Measurements from ENCODE around the gene PIK3C2A. TPM values are rescaled to one million over a fixed set of nuclear protein-coding genes. Genes with fewer than 3 reads are reported as not detected.

The PIK3C2A gene
- total RNA-seq: 10 to 100 TPM; 49.6 to 56.3 TPM

GRCh38 chr11:17207317-17208256 is at the start of gene PIK3C2A:
TSS of gene PIK3C2A (minus strand) at chr11:17207986. CDS start at chr11:17169741, 38,245 bp downstream.

Other genes starting within 250 kb of the PIK3C2A start
- 1 to 10 TPM in 1 of 2 donors, under 1 TPM in 1; 1.00 to 1.7 TPM for gene PLEKHA7, start 193.6 kb downstream of the PIK3C2A start, total RNA-seq
- 100 to 1,000 TPM; 429 to 754 TPM for gene RPS13, start 130.3 kb downstream of the PIK3C2A start, total RNA-seq
- 10 to 100 TPM; 25.6 to 31.0 TPM for gene NUCB2, start 68.8 kb upstream of the PIK3C2A start, total RNA-seq
- gene NCR3LG1, start 143.8 kb upstream of the PIK3C2A start, total RNA-seq: 10 to 100 TPM in 1 of 2 donors, 1 to 10 TPM in 1; 7.0 to 10.7 TPM
- gene KCNJ11, start 180.7 kb upstream of the PIK3C2A start, total RNA-seq: not detected

All from melanocyte of skin (primary cell).